GM19023 (cell line): Measurements from ENCODE around the gene OR2T6.
"Not testable (repeated sequence)": the region's sequence is repeated elsewhere in the genome, so short reads cannot be mapped to it uniquely, and the experiment has no call there.

Experiments
- ATAC-seq: cut with Tn5 transposase; IDR thresholded peaks from one replicate; pipeline ENCODE4 v1.9.1; 2021; ENCODE audit warnings: mild to moderate bottlenecking, moderate library complexity; ENCODE audit not compliant: unreplicated experiment

OR2T6 gene

DNA sequence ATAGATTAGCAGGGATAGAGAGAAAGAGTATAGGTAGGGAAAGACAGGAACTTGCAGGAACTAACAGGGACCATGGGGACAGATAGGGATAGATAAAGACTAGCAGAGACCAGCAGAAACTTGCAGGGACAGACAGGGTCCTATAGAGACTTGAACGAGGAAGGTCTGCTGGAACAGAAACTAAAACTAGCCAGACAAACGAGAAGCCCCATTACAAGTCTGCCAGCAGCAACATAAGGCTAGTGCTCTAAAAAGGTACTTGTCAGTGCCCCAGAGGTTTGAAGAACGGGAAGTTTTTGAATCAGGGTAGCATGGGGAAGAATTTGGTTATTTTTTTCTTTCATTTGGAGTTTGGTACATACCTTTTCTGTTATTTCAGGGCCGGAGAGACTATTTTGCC, 56.7 kb downstream of the OR2T6 start:
- not testable (repeated sequence) for ATAC-seq

GRCh38 chr1:248433811-248434415, 58.4 kb downstream of the OR2T6 start:
- ATAC-seq = not testable (repeated sequence)

- ATAC-seq = not testable (repeated sequence)
Observed at GRCh38 chr1:248434913-248435312, 59.4 kb downstream of the OR2T6 start.

DNA sequence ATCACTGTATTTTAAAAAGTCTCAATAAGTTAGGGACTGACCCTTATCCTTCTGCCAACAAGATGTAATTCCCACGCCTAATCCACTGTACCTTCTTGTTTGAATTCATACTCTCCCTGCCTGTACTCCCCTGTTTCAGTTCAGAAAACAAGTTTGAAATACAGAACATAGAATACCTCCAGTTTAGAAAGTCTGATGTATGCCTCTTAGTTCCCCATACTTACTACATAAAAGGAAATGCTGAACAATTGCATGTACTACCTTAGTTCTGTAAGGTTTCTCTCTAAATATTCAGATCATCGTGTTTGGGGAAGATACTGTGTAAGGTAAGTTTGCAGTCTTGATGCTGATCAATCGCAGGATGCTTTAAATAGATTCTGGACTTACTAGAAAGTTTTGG, 60.8 kb downstream of the OR2T6 start:
- peak; percentile 51 for ATAC-seq

GRCh38 chr1:248438668-248439067, 63.1 kb downstream of the OR2T6 start:
- not testable (repeated sequence) for ATAC-seq

DNA sequence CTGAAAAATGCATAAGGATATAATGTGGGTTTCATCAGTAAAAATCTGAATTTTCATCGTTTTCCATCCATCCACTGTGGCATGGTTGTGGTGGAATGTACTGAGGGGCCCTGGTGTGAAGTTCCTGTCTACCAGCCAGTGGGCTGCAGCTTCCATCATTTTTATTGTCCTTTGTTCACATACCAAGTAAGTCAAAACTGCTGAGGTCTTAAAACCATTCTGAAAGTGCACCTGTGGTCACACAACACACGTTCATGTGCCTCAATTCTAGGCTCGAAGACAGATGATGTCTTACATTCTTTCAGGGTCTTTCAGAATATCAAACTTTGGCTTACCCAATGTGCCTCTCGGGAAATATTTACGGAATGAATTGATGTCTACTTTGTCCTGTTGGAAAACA, 63.7 kb downstream of the OR2T6 start:
- not testable (repeated sequence) for ATAC-seq
